Right lung (tissue), 5 donors: ENCODE measurements around the gene KIAA0319L. TPM values are rescaled to one million over a fixed set of nuclear protein-coding genes. Genes with fewer than 3 reads are reported as not detected.

Experiments used
- DNase-seq, 2 donors: peaks; one replicate each; pipeline ENCODE4 v3.0.0-alpha.2; 2013
- polyA plus RNA-seq, 5 donors: library from polyadenylated mRNA; unstranded; fragments of 120-200 nt; gene quantifications; one replicate each; pipeline versions ENCODE4 v1.2.1 to v1.2.3, GENCODE V29; 2013; ENCODE audit warnings: inconsistent platforms in 1 of 5, low replicate concordance in 1 of 5; ENCODE audit not compliant: insufficient read length in 5 of 5, insufficient read depth in 1 of 5

Gene KIAA0319L
- polyA plus RNA-seq, 5 donors: 68.7 to 103 (median 88.2) TPM

GRCh38 chr1:35449334-35450008, 107.7 kb downstream of the KIAA0319L start:
- no peak for DNase-seq

GRCh38 chr1:35448344-35448801, 108.8 kb downstream of the KIAA0319L start:
- DNase-seq: no peak

DNA sequence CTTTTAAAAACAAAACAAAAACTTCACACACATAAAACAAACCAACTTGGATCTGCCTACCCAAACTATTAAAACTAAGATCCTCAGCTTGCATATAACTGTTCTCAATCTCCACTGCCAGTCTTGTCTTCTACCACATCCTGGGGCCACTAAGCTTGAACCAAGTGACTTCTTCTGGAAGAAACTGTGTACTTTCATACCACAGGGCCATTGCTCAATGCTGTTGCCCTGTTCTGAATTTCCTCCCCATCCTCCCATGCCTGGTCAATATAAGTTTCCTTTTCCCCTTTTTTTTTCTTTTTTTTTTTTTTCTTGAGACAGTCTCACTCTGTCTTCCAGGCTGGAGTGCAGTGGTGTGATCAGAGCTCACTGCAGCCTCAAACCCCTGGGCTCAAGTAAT, 109.9 kb downstream of the KIAA0319L start:
- no peak for DNase-seq

DNA sequence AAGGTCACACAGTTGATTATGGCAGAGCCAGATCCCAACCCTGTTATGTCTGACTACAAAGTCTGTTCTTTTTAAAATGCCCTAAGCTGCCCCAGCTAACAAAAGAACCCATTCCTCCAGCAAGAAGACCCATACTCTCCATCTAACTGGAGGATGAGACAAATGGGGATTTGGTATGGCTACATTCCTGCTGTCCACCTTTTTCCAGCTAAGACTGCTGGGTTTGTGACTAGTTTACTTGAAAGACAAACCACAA, 112.8 kb downstream of the KIAA0319L start:
- no peak for DNase-seq

DNA sequence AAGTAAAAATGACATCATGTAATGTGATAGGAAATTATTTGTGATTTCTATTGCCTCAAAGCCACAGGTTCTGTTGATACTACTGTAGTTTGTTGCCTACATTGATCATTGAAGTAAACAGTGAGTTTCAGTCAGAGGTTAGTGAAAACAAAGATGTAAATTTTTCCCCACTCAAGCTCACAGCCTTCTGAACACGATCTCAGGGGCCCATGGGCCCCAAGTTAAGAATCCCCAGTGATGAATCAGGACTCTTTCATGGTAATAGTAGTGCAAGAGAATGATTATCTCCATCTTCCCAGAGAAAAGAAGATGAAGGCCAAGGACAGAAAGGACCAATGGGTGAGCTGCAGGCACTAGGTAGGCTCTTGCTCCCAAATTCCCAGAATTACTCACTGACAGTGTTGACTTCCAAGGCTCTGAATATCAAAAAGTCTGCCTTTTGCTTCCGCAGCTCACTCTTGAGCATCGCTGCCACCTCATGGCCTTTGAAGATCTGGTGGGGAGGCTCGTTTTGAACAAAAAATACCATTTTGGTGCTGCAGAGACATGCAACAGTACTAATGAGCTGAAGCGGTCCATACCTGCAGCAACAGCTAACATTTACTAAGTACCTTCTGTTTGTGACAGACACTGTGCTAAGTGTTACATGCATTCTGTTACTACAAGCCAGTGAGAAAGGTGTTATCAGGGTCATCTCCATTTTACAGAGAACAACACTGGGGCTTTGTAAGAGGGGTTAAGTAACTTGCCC, 113.3 kb downstream of the KIAA0319L start:
- no peak for DNase-seq

DNA sequence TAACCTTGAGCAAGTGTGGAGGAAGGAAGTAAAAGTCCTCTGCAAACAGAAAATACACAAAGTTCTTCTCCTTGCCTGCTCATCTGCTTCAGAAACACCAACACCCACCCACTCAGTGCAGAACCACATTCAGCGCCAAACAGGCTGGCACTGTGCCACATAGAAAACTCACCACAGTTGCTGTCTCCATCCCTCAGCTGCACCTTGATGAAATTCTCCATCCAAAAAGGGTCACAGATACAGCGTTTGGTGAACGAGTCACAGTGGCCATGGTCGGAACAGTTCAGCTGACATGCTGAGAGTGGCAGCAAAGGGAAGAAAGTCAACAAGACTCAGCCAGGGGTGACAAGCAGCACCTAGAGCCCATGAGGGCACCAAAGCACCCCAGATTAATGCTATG, 114.5 kb downstream of the KIAA0319L start:
- DNase-seq: no peak

DNA sequence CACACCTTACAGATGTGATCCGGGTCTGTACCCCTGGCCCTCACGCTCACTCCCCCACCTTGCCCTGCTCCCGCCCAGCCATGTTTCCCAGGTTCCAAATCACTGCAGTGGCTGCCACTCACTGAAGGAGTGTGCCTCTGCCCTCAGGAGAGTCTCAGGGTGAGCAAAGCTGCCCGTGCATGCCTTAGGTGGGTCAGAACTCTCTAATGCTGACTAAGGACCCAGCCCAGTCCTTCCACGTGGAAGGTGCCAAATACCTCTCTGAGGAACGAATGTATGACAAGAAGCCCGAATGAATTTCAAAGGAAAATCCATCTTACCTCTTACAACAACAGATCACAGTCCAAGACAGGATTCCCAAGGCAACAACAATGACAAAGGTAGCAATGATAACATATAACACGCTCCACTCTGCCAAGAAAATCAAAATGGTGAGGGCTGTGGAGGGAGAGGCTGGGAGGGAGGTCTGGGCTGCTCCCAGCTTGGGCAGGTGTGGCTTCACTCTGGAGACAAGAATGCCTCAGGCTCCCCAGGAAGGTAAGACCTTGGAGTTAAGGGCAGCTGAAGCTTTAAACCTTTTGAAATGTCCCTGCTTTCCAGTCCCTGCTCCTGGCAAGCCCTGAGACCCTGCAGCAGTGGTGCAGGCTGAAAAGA, 115.2 kb downstream of the KIAA0319L start:
- no peak for DNase-seq

- DNase-seq: no peak
Measured at GRCh38 chr1:35439626-35440025, 117.6 kb downstream of the KIAA0319L start.

GRCh38 chr1:35437200-35437599, 120.0 kb downstream of the KIAA0319L start:
- no peak for DNase-seq

DNA sequence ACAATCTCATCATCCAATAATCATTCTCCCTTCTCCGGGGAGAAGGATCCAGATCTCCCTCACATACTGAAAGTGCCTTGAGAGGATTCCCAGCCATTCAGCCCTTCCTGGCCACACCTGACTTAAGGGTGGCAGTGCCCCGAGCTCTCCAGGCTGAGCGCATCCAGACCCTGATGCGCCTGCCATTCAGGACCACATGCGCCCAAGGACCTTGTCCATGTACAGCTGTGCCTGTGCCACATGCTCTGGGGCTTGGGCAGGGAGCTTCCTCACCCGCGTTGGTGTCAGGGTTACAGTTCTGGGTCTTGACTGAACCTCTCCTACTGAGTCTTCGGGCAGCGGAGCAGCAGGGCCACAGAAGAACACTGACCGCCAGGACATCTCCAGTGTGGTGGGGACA, 121.1 kb downstream of the KIAA0319L start:
- no peak for DNase-seq

GRCh38 chr1:35434703-35435102, 122.5 kb downstream of the KIAA0319L start:
- no peak for DNase-seq

- no peak for DNase-seq
Measured at GRCh38 chr1:35433714-35434113, 123.5 kb downstream of the KIAA0319L start.

- DNase-seq: no peak
Measured at GRCh38 chr1:35432231-35432630, 125.0 kb downstream of the KIAA0319L start.

DNA sequence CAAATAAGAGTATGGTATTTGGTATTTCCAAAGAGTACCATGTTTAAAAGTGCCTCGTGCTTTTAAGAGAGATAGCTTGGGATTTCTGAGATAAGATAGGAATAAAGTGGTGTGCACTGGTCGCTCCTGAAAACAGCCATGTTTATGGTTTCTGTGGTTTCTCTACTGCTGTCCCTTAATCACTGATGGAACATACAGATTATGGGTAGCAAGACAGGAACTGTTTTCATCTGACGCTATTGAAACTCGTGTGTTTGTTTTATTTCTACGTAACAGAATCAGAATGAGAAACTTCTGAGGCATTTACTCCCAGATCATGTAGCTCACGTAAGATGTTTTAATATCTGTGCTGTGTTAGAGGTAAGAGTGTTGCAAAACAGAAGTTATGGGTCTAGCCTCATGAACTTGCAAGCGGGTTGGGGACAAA, 126.0 kb downstream of the KIAA0319L start:
- DNase-seq: no peak

DNA sequence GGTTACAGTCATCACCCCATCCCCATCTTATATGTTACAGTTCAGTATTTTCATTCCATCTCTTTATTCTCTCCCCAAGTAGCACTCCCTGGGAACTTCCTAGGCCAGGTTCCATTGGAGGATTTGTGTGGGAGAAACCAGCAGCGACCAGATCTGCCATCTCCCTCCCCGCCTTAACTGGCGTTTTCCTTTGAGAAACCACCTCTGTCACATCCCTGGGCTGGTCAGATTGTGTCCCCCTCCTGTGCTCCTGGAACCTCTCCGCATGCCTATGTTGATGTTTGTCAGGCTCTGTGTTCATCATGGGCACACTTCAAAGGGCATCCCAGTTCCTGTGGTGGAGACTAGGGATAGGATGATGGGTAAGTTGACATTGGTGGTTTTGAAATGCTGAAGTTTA, 126.4 kb downstream of the KIAA0319L start:
- DNase-seq: no peak

DNA sequence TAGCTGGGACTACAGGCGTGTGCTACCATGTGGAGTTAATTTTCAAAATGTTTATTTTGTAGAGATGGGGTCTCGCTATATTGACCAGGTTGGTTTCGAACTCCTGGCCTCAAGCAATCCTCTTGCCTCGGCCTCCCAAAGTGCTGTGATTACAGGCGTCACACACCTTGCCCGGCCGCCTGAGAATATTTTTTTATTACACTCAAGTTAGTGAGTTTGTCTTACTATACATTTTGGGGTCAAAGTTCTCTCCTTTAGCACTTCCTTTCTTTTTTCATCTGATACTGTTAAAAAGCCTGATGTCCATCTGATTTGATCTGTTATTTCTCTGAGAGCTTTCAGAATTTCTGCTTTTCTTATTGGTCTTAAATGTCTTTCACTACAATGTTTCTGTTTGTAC, 128.8 kb downstream of the KIAA0319L start:
- no peak for DNase-seq

GRCh38 chr1:35426097-35426586, 131.1 kb downstream of the KIAA0319L start:
- no peak for DNase-seq

GRCh38 chr1:35408925-35409324, 148.3 kb downstream of the KIAA0319L start:
- DNase-seq: no peak

DNA sequence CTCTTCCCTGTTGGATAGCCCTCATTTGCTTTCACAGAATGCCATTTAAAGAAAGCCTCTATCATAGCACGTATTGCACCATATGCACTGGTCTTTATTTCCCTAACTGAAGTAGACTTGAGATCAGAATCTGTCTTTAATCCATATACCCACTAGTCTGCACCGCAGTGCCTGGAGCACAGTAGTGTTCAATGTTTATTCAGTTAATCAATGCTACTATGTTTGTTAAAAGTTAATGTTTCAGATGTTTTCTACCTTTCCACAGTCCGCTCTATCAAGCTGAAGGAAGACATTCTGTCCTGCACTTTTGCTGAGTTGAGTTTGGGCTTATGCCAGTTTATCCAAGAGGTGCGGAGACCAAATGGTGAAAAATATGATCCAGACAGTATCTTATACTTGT, 149.5 kb downstream of the KIAA0319L start:
- no peak for DNase-seq

GRCh38 chr1:35406103-35406502, 151.1 kb downstream of the KIAA0319L start:
- DNase-seq: no peak

DNA sequence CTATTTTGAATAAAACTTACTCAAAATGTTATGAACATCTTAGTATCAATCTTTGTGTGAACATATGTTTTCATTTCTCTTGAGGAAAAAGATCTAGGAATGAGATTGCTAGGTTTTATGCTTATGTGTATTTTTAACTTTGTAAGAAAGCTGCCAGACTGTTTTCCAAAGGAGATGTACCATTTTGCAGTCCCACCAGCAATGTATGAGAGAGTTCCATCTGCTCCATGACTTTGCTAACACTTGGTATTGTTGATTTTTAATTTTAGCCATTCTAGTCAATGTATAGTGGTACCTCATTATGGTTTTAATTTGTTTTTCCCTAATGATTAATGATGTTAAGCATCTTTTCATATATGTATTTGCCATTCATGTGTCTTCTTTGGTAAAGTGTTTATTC, 156.2 kb downstream of the KIAA0319L start:
- DNase-seq: no peak

DNA sequence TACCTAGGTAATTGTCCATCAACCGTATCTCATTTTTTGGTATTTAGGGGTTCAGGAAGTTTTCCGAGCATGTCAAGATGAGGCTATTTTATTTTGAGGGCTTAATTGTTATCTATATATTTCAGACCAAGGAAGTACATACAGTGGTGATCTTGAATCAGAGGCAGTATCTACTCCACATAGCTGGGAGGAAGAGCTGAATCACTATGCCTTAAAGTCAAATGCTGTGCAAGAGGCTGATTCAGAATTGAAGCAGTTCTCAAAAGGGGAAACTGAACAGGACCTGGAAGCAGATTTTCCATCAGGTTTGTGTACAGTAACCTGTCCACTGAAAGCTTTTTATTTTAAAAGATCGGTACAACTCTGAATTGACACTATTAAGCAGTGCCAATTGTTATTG, 158.5 kb downstream of the KIAA0319L start:
- DNase-seq: no peak

- DNase-seq: no peak
Measured at GRCh38 chr1:35394386-35394785, 162.8 kb downstream of the KIAA0319L start.
